OCI-LY7 (cell line): ENCODE data around the gene ENG. TPM values are rescaled to one million over a fixed set of nuclear protein-coding genes. Genes with fewer than 3 reads are reported as not detected.

Source experiments
- BruUV-seq: library from RNA; stranded (reverse); fragments of 400-500 nt; replicated peaks from 2 replicates; lab custom pipeline; 2021; lab: Mats Ljungman, UMichigan
- CTCF ChIA-PET: fragments of 300-600 bp; sonication (Branson Sonifier 250); formaldehyde crosslinking; loops from one replicate; lab custom pipeline; 2022; ENCODE audit warnings: antibody characterized with exemption; ENCODE audit not compliant: unreplicated experiment; lab: Charles Lee
- POLR2A ChIA-PET: fragments of 300-600 bp; sonication (Branson Sonifier 250); formaldehyde crosslinking; loops from one replicate; lab custom pipeline; 2022; ENCODE audit warnings: antibody characterized with exemption; lab: Charles Lee
- DNase-seq: peaks from one replicate; pipeline ENCODE4 v3.0.0-alpha.2; 2015; ENCODE audit warnings: low spot score
- H2AFZ ChIP-seq: fragments of 200-600 bp; sonication (generic), shearing (Covaris generic); 2 replicates; pipeline ENCODE4 v1.6.1; 2014; ENCODE audit warnings: mild to moderate bottlenecking, antibody characterized with exemption, low read length, moderate library complexity
- H3K27ac ChIP-seq: fragments of 200-600 bp; sonication (generic); 2 replicates; pipeline ENCODE4 v1.5.1; 2014; ENCODE audit warnings: mixed run types, low read depth, mild to moderate bottlenecking, moderate library complexity, low read length, inconsistent platforms; ENCODE audit not compliant: poor library complexity, severe bottlenecking
- H3K36me3 ChIP-seq: fragments of 200-600 bp; sonication (generic); 2 replicates; pipeline ENCODE4 v1.6.1; 2014; ENCODE audit warnings: mild to moderate bottlenecking, antibody characterized with exemption, low read length, moderate library complexity, mixed read lengths; ENCODE audit not compliant: insufficient read depth
- H3K4me1 ChIP-seq: fragments of 200-600 bp; sonication (generic); 2 replicates; pipeline ENCODE4 v1.5.1; 2014; ENCODE audit warnings: mild to moderate bottlenecking, low read length; ENCODE audit not compliant: insufficient read depth, poor library complexity, severe bottlenecking
- H3K4me2 ChIP-seq: fragments of 200-600 bp; sonication (generic); 2 replicates; pipeline ENCODE4 v1.6.1; 2014; ENCODE audit warnings: mild to moderate bottlenecking, low read length
- H3K4me3 ChIP-seq: fragments of 200-600 bp; sonication (generic); 2 replicates; pipeline ENCODE4 v1.5.1; 2014; ENCODE audit warnings: mild to moderate bottlenecking, low read depth, low read length; ENCODE audit not compliant: poor library complexity, severe bottlenecking
- H3K79me2 ChIP-seq: fragments of 200-600 bp; sonication (generic); 2 replicates; pipeline ENCODE4 v1.6.1; 2016; ENCODE audit warnings: low read depth, mild to moderate bottlenecking, low read length, moderate library complexity, mixed read lengths; ENCODE audit not compliant: insufficient read depth
- H3K9me2 ChIP-seq: fragments of 200-600 bp; sonication (generic); 2 replicates; pipeline ENCODE4 v1.6.1; 2016; ENCODE audit warnings: mild to moderate bottlenecking, low read length, mixed read lengths; ENCODE audit not compliant: insufficient read depth
- H3K9me3 ChIP-seq: fragments of 200-600 bp; sonication (generic); 2 replicates; pipeline ENCODE4 v1.6.1; 2014; ENCODE audit warnings: mild to moderate bottlenecking, mixed run types, low read length, mixed read lengths
- H4K20me1 ChIP-seq: fragments of 200-600 bp; sonication (generic); 2 replicates; pipeline ENCODE4 v1.6.1; 2014; ENCODE audit warnings: mild to moderate bottlenecking, antibody characterized with exemption, low read length, moderate library complexity, mixed read lengths; ENCODE audit not compliant: insufficient read depth
- EZH2phosphoT487 ChIP-seq: fragments of 200-600 bp; sonication (generic); IDR thresholded peaks from 2 replicates; pipeline ENCODE4 v1.6.1; 2018; ENCODE audit warnings: low read depth, borderline replicate concordance, mild to moderate bottlenecking, mixed run types, antibody characterized with exemption, low read length, moderate library complexity, mixed read lengths
- intact Hi-C: fragments of 100-400 bp; cut with micrococcal nuclease; formaldehyde crosslinking; loops from one replicate; pipeline ENCODE4 v1.10.0; 2022; ENCODE audit not compliant: unreplicated experiment
- total RNA-seq, 2 experiments: library from RNA; depleted of rRNA in 1 of 2; stranded (reverse); fragments of >200 nt in 1 of 2; shearing (Covaris generic) in 1 of 2; gene quantifications; 2 replicates each; pipeline ENCODE4 v1.2.3, GENCODE V29; 2014 to 2022
- TF ChIP-seq, protein P1 (sequence below): fragments of 200-600 bp; sonication (generic); conservative IDR thresholded peaks from 2 replicates; pipeline ENCODE4 v1.5.1; 2014; ENCODE audit warnings: mild to moderate bottlenecking, antibody characterized with exemption, low read length, moderate library complexity, mixed read lengths

The ENG gene
- total RNA-seq, 2 experiments from 2014 or later: not detected

DNA sequence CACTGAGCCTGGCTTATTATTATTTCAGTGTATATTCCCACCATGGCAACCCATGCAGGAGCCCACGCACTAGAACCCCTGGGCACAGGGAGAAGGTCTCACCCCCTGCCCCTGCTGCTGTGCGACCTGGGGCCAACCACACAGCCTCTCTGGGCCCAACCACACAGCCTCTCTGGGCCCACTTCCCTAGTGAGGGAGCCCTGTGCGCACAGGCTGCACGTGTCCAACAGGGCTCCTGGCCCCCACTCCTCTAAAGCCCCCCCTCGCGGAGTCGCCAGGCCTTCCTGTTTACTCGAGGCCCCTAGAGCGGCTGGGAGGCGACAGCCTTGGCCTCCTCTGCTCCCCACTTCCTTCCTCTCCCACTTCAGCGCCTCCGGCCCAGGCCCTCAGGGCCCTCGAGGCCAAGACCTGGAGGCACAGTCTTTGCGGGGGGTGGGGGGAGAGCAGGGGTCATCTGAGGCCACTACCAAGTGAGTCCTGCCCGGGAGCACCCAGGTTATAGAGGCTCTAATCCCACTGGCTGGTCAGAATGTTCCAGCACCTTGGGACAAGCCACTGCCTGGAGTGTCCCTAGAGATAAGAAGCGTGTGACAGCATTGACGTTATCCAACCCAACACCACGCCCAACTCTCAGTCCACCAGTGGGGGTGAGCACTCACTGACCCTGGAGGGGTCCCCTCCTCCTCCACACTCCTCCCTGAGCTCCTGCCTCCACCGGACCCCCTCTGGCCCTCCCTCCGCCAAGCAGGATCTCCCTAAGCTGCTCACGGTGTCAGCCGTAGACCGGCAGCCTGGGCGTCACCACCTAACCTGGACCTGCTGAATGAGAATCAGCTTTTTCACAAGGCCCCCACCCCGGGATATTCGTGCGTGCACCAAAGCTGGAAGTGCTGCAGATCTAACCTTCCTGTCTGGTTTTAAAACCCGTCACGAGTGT, 7.9 kb upstream of the ENG start:
- peak overlapping the region; percentile 59 for H2AFZ ChIP-seq

DNA sequence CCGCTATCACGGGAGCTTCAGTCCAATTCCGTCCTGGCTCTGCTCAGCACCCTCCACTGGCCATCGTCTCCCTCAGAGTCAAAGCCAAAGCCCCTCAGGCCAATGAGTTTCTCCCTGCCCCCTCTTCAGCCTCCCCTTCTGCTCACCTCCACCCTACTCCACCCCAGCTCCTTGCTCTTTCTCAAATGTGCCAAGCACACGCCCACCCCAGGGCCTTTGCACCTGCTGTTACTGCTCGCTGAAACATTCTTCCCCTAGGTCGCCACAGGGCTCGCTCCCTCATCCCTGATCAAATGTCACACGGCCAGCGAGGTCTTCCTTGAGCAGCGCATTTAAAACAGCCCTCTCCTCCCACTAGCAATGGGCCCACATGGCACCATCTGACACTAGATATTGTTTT, 6.3 kb upstream of the ENG start:
- Histone ChIP-seq H4K20me1 (no peaks in the 10 kb centered on the region), H3K4me1 (peaks cover 23% of the 10 kb centered on the region), H2AFZ (no peak overlapping the region), H3K27ac (no peak overlapping the region), H3K36me3 (no peaks in the 10 kb centered on the region), H3K9me3 (no peaks in the 10 kb centered on the region), H3K4me2 (no peak overlapping the region), H3K79me2 (no peaks in the 10 kb centered on the region), H3K9me2 (no peaks in the 10 kb centered on the region), H3K4me3 (no peak overlapping the region)
- intact Hi-C loops: no loop called here
- BruUV-seq: no TSS peak
- DNase-seq: no peak
- TF ChIP-seq, protein P1, sequence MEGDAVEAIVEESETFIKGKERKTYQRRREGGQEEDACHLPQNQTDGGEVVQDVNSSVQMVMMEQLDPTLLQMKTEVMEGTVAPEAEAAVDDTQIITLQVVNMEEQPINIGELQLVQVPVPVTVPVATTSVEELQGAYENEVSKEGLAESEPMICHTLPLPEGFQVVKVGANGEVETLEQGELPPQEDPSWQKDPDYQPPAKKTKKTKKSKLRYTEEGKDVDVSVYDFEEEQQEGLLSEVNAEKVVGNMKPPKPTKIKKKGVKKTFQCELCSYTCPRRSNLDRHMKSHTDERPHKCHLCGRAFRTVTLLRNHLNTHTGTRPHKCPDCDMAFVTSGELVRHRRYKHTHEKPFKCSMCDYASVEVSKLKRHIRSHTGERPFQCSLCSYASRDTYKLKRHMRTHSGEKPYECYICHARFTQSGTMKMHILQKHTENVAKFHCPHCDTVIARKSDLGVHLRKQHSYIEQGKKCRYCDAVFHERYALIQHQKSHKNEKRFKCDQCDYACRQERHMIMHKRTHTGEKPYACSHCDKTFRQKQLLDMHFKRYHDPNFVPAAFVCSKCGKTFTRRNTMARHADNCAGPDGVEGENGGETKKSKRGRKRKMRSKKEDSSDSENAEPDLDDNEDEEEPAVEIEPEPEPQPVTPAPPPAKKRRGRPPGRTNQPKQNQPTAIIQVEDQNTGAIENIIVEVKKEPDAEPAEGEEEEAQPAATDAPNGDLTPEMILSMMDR: no peak
- no peak for TF ChIP-seq EZH2phosphoT487
- POLR2A ChIA-PET: no interaction called here
- CTCF ChIA-PET: interaction anchor here (0.5 to 1.1 kb wide), 2 partner anchors 9 to 126 kb away, joined by 3 read pairs; partner anchors contain the start of gene TOR2A

More for the DNA sequence above, 7.9 kb upstream of the ENG start:
- Histone ChIP-seq H3K9me2 (no peaks in the 10 kb centered on the region), H3K4me3 (no peak overlapping the region), H4K20me1 (no peaks in the 10 kb centered on the region), H3K4me1 (peaks cover 23% of the 10 kb centered on the region), H3K9me3 (no peaks in the 10 kb centered on the region), H3K4me2 (peak overlapping the region; percentile 50), H3K36me3 (no peaks in the 10 kb centered on the region), H3K27ac (peak overlapping the region; percentile 42), H3K79me2 (no peaks in the 10 kb centered on the region)
- TF ChIP-seq EZH2phosphoT487: no peak
- TF ChIP-seq, protein P1: no peak
- BruUV-seq: no TSS peak
- DNase-seq: peak; percentile 74
- CTCF ChIA-PET: interaction anchor here (0.6 to 0.7 kb wide), 2 partner anchors 128 to 474 kb away, joined by 3 to 4 read pairs; partner anchors contain the start of gene TOR2A
- intact Hi-C loops: no loop called here
- POLR2A ChIA-PET: interaction anchor here (0.6 to 0.8 kb wide), 3 partner anchors 8 to 323 kb away, joined by 3 read pairs; no protein-coding TSS in a partner anchor
